ENCODE results near the gene RIMOC1.
"Not testable (repeated sequence)": the region's sequence is repeated elsewhere in the genome, so short reads cannot be mapped to it uniquely, and the experiment has no call there.

RIMOC1 gene

DNA sequence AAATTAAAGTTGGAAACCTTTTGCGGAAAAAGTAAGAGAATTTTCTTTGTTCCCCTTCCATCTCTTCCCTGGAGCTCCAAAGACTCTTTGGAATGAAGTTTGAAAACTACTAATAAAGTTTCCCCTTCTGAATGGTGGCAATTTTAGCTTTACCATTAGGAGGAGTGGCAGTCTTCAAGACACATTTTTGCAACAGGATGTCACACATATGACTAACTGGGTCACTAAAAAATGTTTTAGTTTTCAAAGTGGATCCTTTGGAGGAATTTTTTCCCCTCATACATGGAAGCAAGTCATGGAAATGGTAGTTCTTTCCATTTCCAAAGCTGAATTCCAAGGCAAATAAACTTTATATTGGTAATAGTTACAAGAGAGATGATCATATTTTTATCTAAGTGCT, 36.5 kb downstream of the RIMOC1 start:
- no peak for DNase-seq (ENCODE audit: low read depth, low spot score)
- TF ChIP-seq, protein P1, sequence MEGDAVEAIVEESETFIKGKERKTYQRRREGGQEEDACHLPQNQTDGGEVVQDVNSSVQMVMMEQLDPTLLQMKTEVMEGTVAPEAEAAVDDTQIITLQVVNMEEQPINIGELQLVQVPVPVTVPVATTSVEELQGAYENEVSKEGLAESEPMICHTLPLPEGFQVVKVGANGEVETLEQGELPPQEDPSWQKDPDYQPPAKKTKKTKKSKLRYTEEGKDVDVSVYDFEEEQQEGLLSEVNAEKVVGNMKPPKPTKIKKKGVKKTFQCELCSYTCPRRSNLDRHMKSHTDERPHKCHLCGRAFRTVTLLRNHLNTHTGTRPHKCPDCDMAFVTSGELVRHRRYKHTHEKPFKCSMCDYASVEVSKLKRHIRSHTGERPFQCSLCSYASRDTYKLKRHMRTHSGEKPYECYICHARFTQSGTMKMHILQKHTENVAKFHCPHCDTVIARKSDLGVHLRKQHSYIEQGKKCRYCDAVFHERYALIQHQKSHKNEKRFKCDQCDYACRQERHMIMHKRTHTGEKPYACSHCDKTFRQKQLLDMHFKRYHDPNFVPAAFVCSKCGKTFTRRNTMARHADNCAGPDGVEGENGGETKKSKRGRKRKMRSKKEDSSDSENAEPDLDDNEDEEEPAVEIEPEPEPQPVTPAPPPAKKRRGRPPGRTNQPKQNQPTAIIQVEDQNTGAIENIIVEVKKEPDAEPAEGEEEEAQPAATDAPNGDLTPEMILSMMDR (IDR thresholded peaks at IDR 0.05; ENCODE audit: low read depth, low read length) = no peak
- in situ Hi-C loops (cut with HindIII; ENCODE audit: low sequenced_read_pairs) = no loop called here
- H3K4me3 ChIP-seq (ENCODE audit: low read depth, low read length) = no peak overlapping the region

DNA sequence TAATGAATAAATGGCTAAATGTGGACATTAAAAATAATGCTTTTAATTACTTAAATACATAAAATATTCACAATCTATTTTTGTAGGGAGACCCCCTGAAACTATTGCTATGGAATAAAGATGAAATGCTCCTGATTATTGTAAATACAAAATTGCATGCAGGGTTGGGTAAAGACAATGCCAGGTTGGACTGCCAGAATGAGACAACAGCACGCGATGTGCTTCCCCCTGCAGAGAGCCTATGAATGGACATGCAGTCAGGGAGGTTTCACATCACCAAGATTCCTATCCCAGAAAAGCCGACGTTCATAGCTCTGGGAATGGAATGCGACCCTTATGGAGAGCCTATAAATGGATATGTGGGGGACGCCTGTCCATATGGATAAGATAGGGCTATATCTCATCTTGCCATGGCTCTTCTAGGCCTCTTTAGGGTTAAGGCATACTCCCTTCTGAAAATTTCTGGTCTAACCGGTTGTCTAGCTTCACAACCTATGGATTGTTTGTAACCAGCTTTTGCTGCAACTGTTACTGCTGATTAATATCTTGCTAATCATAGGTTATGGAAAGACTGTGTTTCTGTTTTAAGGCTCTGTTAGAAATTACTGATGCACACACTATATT, 41.3 kb downstream of the RIMOC1 start:
- in situ Hi-C loops (cut with HindIII; ENCODE audit: low sequenced_read_pairs); H3K4me3 ChIP-seq (ENCODE audit: low read depth, low read length); DNase-seq (ENCODE audit: low read depth, low spot score): not testable (repeated sequence)

DNA sequence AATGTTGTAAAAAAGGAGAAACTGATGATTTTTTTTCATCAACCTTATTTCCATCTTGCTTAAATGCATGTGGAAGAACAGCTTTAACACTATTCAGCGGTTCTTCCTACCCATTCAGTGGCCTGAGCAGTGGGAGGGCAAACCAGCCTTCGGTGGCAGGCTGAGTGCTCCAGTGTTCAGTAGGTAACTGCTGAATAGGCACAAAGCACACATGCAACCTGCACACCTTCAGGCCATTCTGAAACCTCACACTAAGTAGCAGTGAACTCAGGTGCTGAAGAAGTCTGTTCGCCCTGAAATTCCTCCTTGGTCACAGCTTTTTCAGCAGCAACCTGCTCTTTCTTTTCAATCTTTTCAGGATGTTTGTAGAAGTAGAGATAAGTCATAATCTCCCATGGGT, 47.1 kb downstream of the RIMOC1 start:
- no peak overlapping the region for H3K4me3 ChIP-seq (ENCODE audit: low read depth, low read length)
- no peak for DNase-seq (ENCODE audit: low read depth, low spot score)
- TF ChIP-seq, protein P1 (IDR thresholded peaks at IDR 0.05; ENCODE audit: low read depth, low read length) = no peak
- in situ Hi-C loops (cut with HindIII; ENCODE audit: low sequenced_read_pairs) = no loop called here

Data from astrocyte of the spinal cord (primary cell).